ENCODE measurements around the gene PLCG2.
"Not testable (repeated sequence)": the region's sequence is repeated elsewhere in the genome, so short reads cannot be mapped to it uniquely, and the experiment has no call there.

Gene PLCG2

GRCh38 chr16:81912395-81912794, 133.3 kb downstream of the PLCG2 start:
- DNase-seq (ENCODE audit: low read depth in 2 of 2), result no peak

DNA sequence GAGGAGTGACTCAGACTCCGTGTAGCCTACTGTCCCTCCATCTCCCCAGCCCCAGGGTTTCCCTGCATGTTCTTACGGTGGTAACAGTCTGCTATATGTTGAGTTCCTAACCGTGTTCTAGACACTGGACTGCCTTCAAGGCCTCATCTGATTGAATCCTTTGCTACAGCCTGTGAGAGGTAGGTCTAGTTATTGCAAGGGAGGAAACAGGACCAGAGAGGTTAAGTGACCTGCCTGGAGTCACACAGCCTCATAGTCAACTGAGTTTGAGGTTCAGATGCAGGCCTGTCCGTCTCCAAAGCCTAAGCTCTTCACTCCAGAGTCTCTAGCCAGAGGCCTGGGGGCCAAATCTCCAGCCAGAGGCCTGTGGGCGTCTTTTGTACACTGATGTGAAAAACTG, 134.1 kb downstream of the PLCG2 start:
- no peak for DNase-seq (ENCODE audit: low read depth in 2 of 2)

- DNase-seq (ENCODE audit: low read depth in 2 of 2), result no peak
These were observed 138.3 kb downstream of the PLCG2 start for GRCh38 chr16:81917375-81917774.

- DNase-seq (ENCODE audit: low read depth in 2 of 2), result no peak
These were observed 139.8 kb downstream of the PLCG2 start for GRCh38 chr16:81918927-81919326.

GRCh38 chr16:81920498-81920897, 141.4 kb downstream of the PLCG2 start:
- DNase-seq (ENCODE audit: low read depth in 2 of 2), result no peak

DNA sequence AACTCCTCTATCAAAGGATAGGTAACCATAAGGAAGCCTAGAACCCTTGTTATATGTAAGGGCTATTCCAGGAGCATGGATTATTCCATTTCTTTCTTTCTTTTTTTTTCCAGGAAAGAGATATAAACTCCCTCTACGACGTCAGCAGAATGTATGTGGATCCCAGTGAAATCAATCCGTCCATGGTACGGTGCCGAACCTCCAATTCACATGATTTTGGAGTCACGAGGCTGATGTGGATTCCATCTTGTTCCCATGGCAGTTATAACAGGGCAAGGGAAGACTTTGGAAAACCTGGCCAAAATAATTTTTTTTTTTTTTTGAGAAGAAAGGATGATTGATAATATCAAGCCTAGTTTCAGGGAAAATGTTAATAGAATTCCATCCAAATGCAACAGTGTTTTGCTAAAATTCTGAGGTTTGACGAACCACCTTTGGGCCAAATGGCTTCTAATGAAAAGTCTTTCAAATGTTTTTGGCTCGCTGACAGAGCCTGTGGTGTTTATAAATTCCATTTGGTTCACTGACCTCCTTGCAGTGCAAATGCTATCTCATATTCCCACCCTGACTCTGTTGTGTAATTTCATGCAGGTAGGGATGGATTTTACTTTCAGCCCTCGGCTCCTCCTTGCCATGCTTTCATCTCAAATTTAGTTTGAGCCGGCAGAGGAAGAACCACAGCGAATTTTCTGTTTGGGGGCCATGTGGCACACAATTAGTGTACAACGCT, 142.2 kb downstream of the PLCG2 start:
- no peak for DNase-seq (ENCODE audit: low read depth in 2 of 2)

DNA sequence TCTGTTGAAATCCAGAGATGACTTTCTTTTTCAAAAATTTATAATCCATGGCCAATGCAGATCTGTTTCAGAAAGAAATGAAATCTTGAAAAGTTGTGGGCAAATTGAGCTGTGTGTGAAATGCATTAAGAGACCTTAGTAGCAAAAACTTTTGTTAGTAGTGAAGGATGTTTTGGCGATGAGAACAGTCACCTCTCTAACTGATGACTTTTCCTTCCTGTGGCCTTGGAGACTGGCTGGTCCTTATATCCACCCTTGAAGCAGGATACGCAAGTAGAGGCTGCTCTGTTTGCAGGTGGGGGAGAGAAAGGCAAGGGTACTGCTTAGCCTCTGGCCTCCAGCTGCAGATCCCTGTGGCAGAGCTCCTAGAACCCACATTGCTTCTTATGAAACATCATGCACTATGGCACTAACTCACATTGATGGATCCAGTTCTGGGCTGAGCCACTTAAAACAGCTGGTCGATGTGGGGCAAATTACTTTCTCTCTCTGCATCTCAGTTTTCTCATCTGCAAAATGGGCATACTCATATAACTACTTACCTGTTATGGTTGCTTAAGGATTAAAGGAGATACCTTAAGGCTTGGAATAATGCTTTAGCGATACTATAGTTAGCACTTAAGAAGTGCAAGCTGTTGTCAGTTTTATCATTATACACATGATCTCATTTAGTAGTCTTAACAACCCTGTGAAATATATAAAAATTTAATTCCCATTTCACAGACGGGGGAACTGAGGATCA, 142.9 kb downstream of the PLCG2 start:
- no peak for DNase-seq (ENCODE audit: low read depth in 2 of 2)

- DNase-seq (ENCODE audit: low read depth in 2 of 2), result no peak
These were observed 144.2 kb downstream of the PLCG2 start for GRCh38 chr16:81923296-81923695.

DNA sequence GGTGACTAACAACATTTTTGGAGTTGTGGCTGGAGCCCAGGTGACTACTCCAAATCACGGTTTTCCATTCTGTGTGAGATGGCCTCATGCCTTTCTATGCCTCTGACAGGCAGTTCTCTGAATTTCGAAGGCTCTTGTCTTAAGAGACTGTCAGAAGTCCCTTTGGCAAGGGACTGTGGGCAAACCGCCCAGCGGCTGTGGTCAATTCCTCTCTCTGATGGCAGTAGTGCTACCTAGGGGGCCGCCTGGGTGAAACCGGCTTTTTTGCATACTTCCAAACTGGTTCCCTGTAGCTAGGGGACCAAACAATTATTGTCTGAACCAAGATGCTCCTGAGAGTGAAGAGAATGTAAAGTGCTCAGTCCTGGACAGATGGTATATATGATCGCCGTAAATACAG, 145.9 kb downstream of the PLCG2 start:
- no peak for DNase-seq (ENCODE audit: low read depth in 2 of 2)

GRCh38 chr16:81926036-81926435, 146.9 kb downstream of the PLCG2 start:
- DNase-seq (ENCODE audit: low read depth in 2 of 2), result no peak

GRCh38 chr16:81927561-81928185, 148.6 kb downstream of the PLCG2 start:
- DNase-seq (ENCODE audit: low read depth in 2 of 2), result no peak

DNA sequence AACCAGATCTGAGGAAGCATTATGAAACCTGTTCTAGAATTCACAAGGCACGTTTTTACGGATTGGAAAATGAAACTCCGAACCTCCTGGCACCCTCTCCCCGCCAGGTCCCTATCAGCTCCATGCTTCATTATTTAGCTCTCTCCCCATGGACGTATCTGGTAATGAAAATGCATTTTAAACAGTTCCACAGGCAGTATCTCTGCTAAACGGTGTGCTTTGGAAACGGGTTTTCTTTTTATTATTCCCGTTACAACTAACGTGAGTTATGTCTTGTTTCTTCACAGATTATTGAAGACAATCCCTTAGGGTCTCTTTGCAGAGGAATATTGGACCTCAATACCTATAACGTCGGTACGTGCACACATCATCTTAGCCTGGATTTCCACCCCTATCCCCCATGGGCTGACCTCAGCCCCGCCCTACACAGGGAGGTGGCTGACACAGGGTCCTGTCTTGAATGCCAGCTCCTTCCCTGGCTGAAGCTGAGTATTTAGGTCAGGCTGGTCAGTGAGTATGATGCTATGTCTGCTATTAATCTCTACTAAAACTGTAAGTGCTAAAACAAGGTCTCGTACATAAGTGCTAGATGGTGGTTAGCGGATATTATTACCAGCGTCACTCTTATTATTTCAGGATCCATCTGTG, 149.3 kb downstream of the PLCG2 start:
- no peak for DNase-seq (ENCODE audit: low read depth in 2 of 2)

DNA sequence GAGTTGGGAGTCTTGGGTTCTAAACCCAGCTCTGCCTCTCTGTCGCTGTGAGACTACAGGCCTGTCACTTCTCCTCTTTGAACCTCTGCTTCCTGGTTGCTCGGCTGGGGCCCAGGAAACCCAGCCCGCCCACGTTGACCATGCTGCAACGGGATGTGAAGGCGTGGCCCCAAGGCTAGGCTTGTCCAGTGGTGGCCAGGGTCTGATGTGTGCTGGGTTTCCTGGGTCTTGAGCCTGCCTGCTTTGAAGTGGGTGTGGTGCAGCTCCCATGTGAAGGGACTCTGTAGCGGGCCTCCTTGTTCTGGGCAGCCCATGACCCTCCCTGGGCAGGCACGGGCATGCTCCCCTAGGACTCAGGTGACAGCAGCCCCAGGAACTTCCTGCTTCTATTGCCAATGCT, 149.9 kb downstream of the PLCG2 start:
- DNase-seq (ENCODE audit: low read depth in 2 of 2), result no peak

- no peak for DNase-seq (ENCODE audit: low read depth in 2 of 2)
These were observed 150.8 kb downstream of the PLCG2 start for GRCh38 chr16:81929841-81930240.

- DNase-seq (ENCODE audit: low read depth in 2 of 2), result no peak
These were observed 152.8 kb downstream of the PLCG2 start for GRCh38 chr16:81931927-81932326.

GRCh38 chr16:81932668-81933067, 153.6 kb downstream of the PLCG2 start:
- no peak for DNase-seq (ENCODE audit: low read depth in 2 of 2)

DNA sequence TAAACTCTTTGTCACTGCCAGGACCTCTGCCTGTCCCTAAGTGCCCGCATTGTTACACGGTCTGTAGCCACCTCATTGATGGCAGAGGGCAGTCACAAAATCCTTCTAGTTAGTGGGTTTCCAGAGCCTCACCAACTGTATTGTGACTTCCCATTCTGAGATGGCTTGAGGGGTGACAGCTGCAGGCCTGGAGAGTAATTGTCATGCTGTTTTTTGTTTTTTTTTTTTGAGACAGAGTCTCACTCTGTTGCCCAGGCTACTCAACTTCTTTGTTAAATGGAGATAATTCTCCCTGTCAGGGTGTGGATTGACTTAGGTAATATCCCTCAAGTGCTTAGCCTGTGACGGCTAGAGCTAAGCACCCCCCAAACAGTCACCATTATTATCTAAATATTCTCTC, 154.3 kb downstream of the PLCG2 start:
- no peak for DNase-seq (ENCODE audit: low read depth in 2 of 2)

DNA sequence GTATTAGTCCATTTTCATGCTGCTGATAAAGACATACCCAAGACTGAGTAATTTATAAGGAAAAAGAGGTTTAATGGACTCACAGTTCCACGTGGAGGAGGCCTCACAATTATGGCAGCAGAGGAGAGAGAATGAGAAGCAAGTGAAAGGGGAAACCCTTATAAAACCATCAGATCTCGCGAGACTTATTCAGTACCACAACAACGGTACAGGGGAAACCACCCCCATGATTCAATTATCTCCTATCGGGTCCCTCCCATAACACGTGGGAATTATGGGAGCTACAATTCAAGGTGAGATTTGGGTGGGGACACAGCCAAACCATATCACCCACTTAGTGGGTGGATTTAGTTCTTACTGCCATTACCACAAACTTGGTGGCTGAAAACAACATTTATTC, 155.6 kb downstream of the PLCG2 start:
- not testable (repeated sequence) for DNase-seq (ENCODE audit: low read depth in 2 of 2)

DNA sequence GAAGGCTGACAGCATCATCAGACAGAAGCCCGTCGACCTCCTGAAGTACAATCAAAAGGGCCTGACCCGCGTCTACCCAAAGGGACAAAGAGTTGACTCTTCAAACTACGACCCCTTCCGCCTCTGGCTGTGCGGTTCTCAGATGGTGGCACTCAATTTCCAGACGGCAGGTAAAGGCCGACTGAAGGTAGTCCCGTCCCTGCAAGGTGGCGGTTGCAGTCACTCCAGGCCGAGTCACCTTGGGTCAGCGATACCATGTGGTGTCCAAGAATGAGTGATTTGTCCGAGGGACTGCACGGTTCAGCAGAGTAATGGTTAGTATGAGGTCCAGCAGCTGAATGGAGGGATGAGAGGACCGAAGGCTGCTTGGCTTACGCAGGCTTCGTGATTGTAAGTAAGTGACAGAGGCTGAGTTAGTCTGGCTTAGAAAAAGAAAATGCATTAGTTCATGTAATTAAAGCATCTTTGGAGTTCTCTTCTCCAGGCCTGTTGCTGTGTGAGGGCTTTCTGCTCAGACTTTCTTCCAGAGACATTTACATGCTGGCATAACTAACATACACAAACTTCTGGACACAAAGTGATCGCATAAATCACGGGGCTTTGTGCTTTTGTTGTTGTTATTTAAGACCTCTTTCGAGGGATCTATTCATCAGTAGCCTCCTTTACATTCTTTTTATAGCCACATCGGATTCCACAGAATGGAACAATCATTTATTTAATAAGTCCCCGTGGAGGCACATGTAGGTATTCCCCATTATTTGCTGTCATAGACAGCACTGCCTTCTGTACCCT, 157.3 kb downstream of the PLCG2 start:
- DNase-seq (ENCODE audit: low read depth in 2 of 2), result no peak

GRCh38 chr16:81937305-81938038, 158.4 kb downstream of the PLCG2 start:
- no peak for DNase-seq (ENCODE audit: low read depth in 2 of 2)

Measured in activated CD4-positive, alpha-beta T cell treated with anti-CD3 and anti-CD28 coated beads for 24 hours (primary cell).